NB4 (cell line): ENCODE measurements around the gene METTL21C.

Source experiments
- DNase-seq: peaks from one replicate; pipeline ENCODE4 v3.0.0; 2010; ENCODE audit warnings: low read depth
- H3K4me3 ChIP-seq: one replicate; pipeline ENCODE4 v1.5.1; 2011; ENCODE audit warnings: mild to moderate bottlenecking, low read depth, low read length, moderate library complexity
- CTCF ChIP-seq: IDR thresholded peaks from one replicate; pipeline ENCODE4 v1.5.1; 2012; ENCODE audit warnings: low read depth, low read length
- MYC ChIP-seq: IDR thresholded peaks from 2 replicates; pipeline ENCODE4 v1.6.1; 2011; ENCODE audit warnings: low read depth, low read length
- POLR2A ChIP-seq: IDR thresholded peaks from 2 replicates; pipeline ENCODE4 v1.6.1; 2011; ENCODE audit warnings: mild to moderate bottlenecking; ENCODE audit not compliant: insufficient read length; ENCODE audit errors: extremely low read depth
- TF ChIP-seq, protein P1 (sequence below): IDR thresholded peaks from 2 replicates; pipeline ENCODE4 v1.6.1; 2011; ENCODE audit warnings: low read depth, low read length

METTL21C gene

DNA sequence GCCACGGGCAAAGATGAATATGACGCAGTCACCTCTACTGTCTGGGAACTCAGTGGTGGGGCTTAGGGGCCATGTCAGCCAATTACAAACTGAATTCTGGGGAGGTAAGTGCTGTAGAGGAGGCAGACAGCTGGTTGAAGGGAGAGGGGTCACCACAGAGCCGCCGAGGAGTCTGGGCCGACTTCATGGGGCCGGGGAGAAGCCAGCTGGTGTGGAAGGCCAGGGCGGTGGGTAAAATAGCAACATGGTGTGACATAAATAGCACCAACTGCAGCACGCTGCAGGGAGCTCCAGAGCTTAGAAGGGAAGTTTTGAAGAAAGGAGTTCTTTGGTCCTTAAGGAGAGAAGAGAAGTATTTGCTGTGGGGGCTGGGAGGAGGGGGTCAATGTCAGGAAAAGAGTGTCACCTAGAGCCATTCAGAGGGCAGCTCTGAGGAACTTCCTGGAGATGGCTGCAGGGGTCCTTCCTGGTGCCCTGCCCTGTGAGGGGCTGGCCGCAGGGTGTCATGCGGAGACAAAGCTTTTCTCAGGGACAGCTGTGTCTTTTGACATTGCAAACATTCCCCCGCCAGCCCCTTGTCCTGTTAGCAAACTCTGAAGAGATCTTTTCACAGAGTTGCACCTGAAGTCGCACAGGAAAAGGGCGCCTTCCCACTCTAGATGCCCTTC lies 6.4 kb downstream of the METTL21C start:
- DNase-seq: no peak
- no peak overlapping the region for H3K4me3 ChIP-seq
- TF ChIP-seq MYC (no peak), POLR2A (no peak), CTCF (no peak)
- TF ChIP-seq, protein P1, sequence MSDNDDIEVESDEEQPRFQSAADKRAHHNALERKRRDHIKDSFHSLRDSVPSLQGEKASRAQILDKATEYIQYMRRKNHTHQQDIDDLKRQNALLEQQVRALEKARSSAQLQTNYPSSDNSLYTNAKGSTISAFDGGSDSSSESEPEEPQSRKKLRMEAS: no peak

GRCh38 chr13:102687520-102687919 lies 7.3 kb downstream of the METTL21C start:
- TF ChIP-seq, protein P1: no peak
- no peak for TF ChIP-seq POLR2A
- no peak for TF ChIP-seq MYC
- no peak for TF ChIP-seq CTCF
- no peak for DNase-seq
- no peak overlapping the region for H3K4me3 ChIP-seq

- no peak overlapping the region for H3K4me3 ChIP-seq
- no peak for TF ChIP-seq CTCF
- TF ChIP-seq, protein P1: no peak
- TF ChIP-seq POLR2A: no peak
- no peak for TF ChIP-seq MYC
- no peak for DNase-seq
Measured at GRCh38 chr13:102686024-102686423, 8.8 kb downstream of the METTL21C start.

DNA sequence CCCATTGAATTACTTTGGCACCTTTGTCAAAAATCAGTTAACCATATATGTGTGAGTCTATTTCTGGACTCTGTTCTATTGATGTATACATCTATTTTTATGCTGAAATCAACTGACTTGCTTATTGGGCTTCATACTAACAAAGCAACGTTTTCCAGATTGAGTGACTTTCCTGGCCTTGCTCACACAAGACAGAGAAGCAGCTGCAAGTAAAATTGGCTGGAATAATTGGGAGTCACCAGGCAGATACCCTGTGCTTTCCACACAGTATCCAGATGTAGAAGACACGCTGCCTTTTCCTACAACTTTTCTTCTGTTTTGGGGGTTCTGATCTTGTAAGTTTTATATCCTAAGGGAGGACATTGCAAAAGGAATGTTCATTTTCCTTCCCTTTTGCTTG lies 11.2 kb downstream of the METTL21C start:
- DNase-seq: no peak
- TF ChIP-seq, protein P1: no peak
- TF ChIP-seq POLR2A (no peak), MYC (no peak), CTCF (no peak)
- no peak overlapping the region for H3K4me3 ChIP-seq

DNA sequence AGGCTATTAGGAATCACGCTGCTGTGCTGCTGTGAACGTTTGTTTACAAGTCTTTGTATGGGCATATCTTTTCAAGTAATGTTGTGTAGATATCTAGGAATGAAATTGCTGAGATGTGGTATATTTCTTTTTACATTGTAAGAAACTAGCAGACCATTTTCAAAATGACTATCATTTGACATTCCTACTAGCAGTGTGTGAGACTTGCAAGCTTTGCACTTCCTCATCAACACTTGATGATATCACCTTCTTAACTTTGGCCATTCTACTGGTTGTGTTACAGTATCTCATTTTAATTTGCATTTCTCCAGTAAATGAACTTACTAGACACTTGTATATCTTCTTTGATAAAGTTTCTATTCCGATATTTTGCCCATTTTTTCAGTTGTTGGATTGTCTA lies 12.1 kb downstream of the METTL21C start:
- no peak for DNase-seq
- no peak overlapping the region for H3K4me3 ChIP-seq
- no peak for TF ChIP-seq POLR2A
- TF ChIP-seq, protein P1: no peak
- TF ChIP-seq CTCF: no peak
- no peak for TF ChIP-seq MYC

GRCh38 chr13:102682211-102682610 lies 12.6 kb downstream of the METTL21C start:
- no peak for TF ChIP-seq MYC
- TF ChIP-seq, protein P1: no peak
- TF ChIP-seq CTCF: no peak
- no peak for TF ChIP-seq POLR2A
- no peak for DNase-seq

More at GRCh38 chr13:102682211-102682610, 12.6 kb downstream of the METTL21C start:
- no peak overlapping the region for H3K4me3 ChIP-seq
